ENCODE measurements around the gene HERC5.
A peak's percentile ranks its signal among the peaks of the same experiment; 100 is the strongest.

HERC5 gene

DNA sequence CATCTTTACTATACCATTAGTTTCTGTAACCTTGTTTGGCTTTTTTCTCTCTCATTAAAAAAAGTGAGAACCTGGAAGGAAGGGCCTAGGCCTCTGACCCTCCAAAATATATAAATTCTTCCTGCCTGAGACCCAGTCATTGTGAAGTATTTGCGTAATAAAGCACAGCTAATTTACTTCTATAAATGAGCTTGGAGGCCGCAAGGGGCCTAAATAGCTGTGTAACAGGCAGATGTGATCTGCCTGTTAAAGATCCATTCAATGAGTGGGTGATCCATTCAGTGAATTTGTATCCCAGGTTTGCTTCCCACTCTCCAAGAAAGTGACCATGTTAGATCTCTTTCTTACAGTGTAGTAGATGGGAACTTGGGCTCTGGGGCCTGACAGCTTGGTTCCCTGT, 67.3 kb downstream of the HERC5 start:
- DNase-seq, result no peak

- DNase-seq, result no peak
Observed at GRCh38 chr4:88526221-88526815, 69.4 kb downstream of the HERC5 start.

- DNase-seq, result no peak
Observed at GRCh38 chr4:88527787-88528186, 70.9 kb downstream of the HERC5 start.

DNA sequence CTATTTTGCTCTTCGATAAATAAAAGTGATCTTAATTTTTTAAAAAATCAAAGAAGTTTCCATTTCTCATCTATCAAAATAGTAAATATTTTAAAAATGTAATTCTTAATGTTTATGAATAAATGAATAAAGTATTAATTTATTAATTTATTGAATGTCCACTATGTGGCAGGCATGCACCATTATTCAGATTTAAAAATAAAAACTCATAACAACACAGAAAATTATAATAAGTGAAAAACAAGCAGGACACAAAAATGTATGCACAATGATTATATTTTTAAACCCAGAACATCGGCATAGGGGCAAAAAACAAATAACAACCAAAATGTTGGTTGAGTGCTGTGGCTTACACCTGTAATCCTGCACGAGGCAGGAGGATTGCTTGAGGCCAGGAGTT, 71.9 kb downstream of the HERC5 start:
- no peak for DNase-seq

DNA sequence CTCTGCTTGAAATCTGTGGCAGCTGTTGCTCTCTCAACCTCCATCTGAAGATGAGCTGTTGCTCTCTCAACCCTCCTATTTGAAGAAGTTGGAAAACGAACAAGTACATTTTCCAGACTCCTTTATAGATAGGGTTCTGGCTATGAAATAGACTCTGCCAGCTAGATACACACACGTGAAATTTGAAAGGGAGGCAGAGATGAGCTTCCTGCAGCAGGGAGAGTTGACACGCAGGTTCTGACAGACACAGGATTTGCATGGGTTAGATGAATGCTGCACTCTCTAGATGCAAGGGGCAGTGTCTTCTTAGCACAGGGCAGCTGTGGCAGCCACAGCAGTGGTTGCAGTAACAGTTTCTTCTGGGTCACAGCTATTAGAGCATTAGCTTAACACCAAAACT, 74.6 kb downstream of the HERC5 start:
- DNase-seq, result no peak

DNA sequence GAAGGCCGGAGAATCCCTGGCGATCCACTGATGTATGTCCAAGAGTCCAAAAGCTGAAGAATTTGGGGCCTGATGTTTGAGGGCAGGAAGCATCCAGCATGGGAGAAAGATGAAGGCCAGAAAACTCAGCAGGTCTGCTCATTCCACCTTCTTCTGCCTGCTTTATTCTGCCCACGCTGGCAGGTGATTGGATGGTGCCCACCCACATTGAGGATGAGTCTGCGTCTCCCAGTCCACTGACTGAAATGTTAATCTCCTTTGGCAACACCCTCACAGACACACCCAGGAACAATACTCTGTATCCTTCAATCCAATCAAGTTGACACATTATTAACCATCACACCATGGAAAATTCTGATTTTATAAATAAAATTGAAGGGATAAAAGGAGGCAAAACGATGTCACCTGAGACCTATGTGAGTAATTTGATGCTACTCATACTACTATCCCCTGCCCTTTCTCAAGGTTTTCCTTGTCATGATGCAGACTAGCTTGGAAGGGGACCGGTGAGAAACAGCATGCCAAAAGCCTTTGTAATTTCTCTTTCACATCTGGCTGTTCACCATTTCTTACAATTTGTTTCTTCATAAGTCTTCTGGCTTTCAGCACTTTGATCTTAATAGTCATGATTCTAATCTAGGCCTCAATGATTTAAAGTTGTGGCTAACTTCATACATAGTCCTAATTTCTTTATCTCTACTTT, 76.3 kb downstream of the HERC5 start:
- DNase-seq, result no peak

- DNase-seq, result no peak
Observed at GRCh38 chr4:88533937-88534750, 77.2 kb downstream of the HERC5 start.

DNA sequence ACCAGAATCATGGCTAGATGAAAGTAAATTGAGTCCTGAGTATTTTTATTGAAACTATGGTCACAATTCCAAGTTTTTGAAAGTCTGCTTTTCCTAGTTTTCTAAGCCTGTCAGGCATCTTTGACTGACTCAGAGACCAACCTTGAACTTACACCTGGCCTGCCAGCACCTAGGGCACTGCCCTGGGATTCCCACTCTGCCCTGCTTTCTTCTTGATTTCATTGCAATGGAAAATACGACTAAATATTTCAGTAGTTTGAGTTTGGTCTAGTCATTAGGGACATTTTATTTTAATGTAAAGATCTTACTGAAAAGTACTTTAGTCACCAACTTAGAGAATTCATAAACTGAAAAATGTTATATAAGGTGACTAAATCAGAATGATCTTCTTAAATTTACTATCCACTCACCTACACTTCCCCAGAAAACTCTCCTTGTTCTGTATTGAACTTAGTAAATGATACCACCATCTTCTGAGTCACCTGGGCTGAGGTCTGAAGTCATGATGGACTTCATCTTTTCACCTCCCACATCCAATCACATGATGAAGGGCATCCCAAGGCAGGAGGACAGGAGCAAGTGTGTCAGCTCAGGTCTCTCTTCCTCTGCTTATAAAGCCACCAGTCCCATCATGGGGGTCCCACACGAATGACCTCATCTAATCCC, 78.3 kb downstream of the HERC5 start:
- DNase-seq, result no peak

GRCh38 chr4:88537709-88538108, 80.8 kb downstream of the HERC5 start:
- no peak for DNase-seq

DNA sequence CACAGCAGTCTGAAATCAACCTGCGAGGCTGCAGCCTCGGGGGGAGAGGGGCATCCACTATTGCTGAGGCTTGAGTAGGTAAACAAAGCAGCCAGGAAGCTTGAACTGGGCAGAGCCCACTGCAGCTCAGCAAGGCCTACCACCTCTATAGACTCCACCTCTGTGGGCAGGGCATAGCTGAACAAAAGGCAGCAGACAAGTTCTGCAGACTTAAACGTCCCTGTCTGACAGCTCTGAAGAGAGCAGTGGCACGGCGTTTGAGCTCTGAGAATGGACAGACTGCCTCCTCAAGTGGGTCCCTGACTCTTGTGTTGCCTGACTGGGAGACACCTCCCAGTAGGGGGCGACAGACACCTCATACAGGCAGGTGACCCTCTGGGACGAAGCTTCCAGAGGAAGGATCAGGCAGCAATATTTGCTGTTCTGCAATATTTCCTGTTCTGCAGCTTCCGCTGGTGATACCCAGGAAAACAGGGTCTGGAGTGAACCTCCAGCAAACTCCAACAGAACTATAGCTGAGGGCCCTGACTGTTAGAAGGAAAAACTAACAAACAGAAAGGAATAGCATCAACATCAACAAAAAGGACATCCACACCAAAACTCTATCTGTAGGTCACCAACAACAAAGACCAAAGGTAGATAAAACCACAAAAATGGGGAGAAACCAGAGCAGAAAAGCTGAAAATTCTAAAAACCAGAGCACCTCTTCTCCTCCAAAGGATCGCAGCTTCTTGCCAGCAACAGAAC, 82.6 kb downstream of the HERC5 start:
- DNase-seq, result peak; percentile 74

- DNase-seq, result no peak
Observed at GRCh38 chr4:88549815-88550214, 92.9 kb downstream of the HERC5 start.

Measured in stimulated activated CD4-positive, alpha-beta T cell treated with anti-CD3 and anti-CD28 coated beads, Interleukin-4, amount 100 ng/mL, for 1 hour (primary cell).